ENCODE data around the gene PNP.

- TF ChIP-seq CTCF (IDR thresholded peaks at IDR 0.05) (no peak), POLR2A (IDR thresholded peaks at IDR 0.05) (peak; percentile 19)
Observed at GRCh38 chr14:20454516-20455354, 14.5 kb upstream of the PNP start, which contains the start of the genes APEX1 and OSGEP.
